Endothelial cell of umbilical vein (primary cell): Measurements from ENCODE around the gene CGNL1.

Source experiments
- POLR2A ChIP-seq: IDR thresholded peaks from 2 replicates; pipeline ENCODE4 v1.6.1; 2012; ENCODE audit warnings: low read depth, mild to moderate bottlenecking, control low read depth, low read length
- TF ChIP-seq, protein P1 (sequence below), 2 donors: IDR thresholded peaks; 1 replicate in 1 of 2; 2 replicates in 1 of 2; pipeline ENCODE4 v1.5.1; 2011; ENCODE audit warnings: low read length in 2 of 2, mild to moderate bottlenecking in 2 of 2, moderate library complexity in 2 of 2, control low read depth in 1 of 2, inconsistent platforms in 1 of 2, low read depth in 1 of 2; ENCODE audit not compliant: insufficient read depth in 1 of 2; ENCODE audit errors: extremely low read depth in 1 of 2

DNA sequence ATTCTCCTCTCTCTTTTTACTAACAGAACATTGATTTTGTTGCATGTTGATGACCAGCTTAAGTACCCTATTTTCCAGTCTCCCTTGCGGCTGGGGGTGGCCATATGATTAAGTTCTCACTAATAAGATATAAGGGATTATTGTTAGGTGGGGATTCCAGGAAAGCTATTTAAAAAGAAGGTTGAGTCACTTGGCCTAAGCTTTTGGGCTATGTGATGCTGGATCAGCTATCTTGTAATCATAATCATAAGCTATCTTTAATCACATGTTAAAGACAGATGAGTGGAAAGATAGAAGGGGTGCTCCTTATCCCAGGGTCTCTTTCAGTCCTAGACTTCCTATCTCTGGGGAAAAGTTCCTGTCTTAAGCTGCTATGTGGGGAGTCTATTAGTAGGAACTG is 59.9 kb downstream of the CGNL1 start:
- TF ChIP-seq POLR2A, result no peak
- TF ChIP-seq, protein P1, sequence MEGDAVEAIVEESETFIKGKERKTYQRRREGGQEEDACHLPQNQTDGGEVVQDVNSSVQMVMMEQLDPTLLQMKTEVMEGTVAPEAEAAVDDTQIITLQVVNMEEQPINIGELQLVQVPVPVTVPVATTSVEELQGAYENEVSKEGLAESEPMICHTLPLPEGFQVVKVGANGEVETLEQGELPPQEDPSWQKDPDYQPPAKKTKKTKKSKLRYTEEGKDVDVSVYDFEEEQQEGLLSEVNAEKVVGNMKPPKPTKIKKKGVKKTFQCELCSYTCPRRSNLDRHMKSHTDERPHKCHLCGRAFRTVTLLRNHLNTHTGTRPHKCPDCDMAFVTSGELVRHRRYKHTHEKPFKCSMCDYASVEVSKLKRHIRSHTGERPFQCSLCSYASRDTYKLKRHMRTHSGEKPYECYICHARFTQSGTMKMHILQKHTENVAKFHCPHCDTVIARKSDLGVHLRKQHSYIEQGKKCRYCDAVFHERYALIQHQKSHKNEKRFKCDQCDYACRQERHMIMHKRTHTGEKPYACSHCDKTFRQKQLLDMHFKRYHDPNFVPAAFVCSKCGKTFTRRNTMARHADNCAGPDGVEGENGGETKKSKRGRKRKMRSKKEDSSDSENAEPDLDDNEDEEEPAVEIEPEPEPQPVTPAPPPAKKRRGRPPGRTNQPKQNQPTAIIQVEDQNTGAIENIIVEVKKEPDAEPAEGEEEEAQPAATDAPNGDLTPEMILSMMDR (IDR thresholded peaks at IDR 0.05; ENCODE audit: extremely low read depth in 1 of 2, insufficient read depth in 1 of 2, low read depth in 1 of 2, low read length in 2 of 2), result no peak
